Stimulated activated CD4-positive, alpha-beta T cell treated with anti-CD3 and anti-CD28 coated beads, Interleukin-15, amount 100 ng/mL, for 48 hours (primary cell): ENCODE results near the gene RHOD.

Experiments used
- DNase-seq, 2 donors: peaks; one replicate each; pipeline ENCODE4 v3.0.0-alpha.2; 2020; ENCODE audit warnings: low read depth in 2 of 2

Gene RHOD

GRCh38 chr11:67056267-67057204, at the start of gene RHOD:
Gene RHOD, plus strand, starts transcription at chr11:67056847. Its CDS starts 56 bp downstream, at chr11:67056903.
- peak in 1 of 2 donors; percentile 27 for DNase-seq

GRCh38 chr11:67007126-67007525, 49.5 kb upstream of the RHOD start:
- no peak for DNase-seq

- DNase-seq: no peak
Observed at GRCh38 chr11:67010296-67010905, 46.2 kb upstream of the RHOD start.

DNA sequence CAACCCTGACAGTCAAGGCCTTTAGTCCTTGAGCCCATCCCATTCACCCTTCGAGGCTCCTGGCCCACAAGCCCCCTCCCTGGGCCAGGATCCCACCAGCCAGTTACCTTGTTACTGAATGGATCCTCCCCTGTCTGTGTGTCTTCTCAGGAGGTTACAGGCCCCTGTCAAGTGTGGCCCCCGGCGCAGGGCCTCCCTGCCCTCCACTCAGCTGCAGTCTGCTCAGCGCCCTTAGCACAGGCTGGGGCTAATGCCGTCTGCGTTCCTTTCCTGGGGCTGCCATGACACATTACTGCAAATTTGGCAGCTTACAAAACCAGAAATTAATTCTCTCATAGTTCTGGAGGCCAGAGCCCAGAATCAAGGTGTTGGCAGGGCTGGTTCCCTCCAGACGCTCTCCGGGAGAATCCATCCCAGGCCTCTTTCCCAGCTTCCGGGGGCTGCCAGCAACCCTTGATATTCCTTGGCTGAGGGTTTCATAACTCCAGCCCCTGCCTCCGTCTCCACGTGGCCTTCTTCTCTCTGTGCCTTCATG, 43.1 kb upstream of the RHOD start:
- no peak for DNase-seq

DNA sequence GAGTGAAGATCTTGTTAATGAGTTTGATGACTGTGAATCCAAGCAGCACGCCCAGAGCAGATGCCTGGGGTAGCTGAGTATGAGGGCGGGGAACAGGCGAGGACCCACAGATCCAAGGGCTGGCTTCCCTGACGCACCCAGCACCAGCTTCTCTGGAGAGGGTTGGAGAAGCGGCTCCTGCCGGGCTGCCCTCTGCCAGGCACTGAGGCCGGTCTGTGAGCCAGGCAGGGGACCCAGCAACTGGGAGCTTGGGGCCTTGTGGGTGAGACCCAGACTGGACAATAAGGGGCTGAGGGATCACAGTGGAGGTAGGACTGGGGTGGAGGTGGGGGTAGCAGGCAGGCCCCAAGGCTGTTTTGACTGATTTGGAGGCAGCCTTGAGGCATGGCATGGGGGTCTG, 42.3 kb upstream of the RHOD start:
- DNase-seq: no peak

- no peak for DNase-seq
Observed at GRCh38 chr11:67015048-67015447, 41.6 kb upstream of the RHOD start.

DNA sequence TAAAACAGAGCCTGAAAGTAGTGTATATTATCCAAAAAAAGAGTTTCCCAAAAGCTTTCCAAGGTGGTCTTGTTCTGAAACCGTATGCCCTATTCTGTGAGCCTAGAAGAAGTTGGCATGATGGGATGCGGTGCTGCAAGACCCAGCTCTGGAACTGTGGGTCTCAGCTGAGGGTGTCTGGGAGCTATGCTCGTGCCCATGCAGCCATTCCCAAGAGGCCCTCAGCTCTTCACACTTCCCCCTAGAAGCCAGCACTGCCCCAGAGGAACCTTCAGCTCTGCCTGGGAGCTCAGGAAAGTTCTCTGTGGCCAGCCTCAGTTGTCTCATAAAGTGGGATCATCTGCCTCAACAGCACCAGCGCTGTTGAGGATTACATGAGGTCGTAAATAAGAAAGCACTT, 40.1 kb upstream of the RHOD start:
- DNase-seq: no peak

DNA sequence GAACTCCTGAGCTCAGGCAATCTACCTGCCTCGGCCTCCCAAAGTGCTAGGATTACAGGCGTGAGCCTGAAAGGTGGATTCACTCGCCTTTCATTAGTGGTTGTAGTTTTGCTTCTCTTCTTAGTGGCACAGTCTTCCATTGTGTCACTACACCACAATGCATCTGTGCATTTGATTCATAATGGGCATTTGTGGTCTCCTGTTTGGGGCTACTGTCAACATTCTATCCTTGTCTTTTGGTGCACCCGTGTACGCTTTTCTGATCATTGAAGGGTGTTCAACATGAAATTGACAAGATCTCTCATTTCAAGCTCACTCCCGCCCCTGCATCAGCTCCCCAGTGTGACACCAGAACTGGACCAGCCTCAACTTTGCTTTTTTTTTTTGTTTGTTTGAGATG, 35.7 kb upstream of the RHOD start:
- DNase-seq: no peak

DNA sequence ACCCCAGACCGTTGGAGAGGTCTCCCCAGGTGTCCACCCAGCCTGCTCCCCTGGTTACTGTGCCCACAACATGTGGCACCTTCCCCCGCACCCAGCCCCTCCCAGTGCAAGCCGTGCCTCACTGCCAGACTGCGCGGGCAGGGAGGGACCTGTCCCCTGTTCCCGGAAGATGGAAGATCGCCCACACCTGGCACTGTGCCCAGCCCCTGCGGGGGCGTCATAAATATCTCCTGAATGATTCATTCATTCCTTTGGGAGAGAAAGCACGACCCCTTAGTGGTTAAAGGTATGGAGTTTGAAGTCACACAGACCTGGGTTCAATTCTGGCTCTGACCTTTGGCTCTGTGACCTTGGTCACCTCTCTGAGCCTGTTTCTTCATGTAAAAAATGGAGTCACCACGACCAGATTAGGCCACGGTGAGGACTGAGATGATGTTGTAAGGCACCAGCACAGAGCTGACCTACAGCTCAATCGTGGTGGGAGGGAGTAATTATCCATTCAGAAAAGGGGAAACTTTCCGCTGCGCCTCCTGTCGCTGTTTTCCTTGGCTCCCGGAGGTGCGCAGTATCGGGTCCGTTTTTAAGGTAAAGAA, 34.2 kb upstream of the RHOD start:
- DNase-seq: no peak

DNA sequence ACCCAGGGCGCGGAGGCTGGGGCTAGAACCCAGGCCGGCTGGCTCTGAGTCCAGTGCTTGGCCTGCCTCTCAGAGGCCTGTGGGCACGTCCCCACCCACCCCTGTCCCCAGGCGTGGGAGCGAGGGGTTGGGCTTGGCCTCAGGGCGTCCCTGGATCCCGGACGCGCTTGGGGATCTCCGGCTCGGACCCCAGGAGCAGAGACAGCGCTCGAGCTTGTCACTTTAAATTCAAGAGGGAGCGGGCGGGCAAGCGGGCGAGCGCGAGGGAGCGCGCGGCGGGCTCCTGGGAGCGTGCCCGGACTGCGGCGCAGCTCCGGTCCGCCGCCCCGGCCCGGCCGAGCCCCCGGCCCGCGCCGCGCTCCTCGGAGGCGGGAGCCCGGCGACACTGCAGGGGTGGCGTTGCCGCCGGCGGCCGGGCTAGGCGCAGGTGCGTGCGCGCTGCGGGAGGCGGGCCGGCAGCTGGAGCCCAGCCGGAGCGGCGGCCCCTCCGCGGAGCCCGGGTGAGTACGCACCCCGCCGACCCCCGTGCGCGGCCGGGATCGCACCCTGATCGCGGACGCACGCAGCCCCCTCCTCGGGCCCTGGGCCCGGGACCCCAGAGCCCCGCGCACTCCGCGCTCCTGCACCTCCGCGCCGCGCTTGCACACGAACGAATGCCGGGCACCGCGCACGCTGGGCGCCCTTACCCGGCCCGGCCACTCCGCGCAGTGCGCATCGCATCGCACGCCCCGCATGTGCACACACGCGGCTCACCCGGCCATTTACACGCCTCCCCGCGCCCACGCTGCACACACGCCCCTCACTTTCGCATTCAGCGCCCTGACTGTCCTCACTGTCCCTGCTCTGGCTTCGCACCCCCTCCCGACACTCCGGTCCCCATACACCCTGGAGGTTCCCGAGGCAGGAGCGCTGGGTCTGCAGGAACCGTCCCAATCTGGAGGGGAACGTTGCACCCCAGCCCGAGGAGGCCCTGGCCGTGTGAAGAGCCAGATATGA, 33.4 kb upstream of the RHOD start, which contains the start of gene SYT12:
SYT12 (plus strand) TSS at position 174 of the 996 bp plus-strand sequence. CDS start 7,011 bp downstream, outside the sequence.
- no peak for DNase-seq

GRCh38 chr11:67023957-67024353, 32.7 kb upstream of the RHOD start:
- no peak for DNase-seq

- DNase-seq: peak in 1 of 2 donors; percentile 42
Observed at GRCh38 chr11:67024410-67024809, 32.2 kb upstream of the RHOD start.

GRCh38 chr11:67024966-67025365, 31.7 kb upstream of the RHOD start:
- DNase-seq: no peak

DNA sequence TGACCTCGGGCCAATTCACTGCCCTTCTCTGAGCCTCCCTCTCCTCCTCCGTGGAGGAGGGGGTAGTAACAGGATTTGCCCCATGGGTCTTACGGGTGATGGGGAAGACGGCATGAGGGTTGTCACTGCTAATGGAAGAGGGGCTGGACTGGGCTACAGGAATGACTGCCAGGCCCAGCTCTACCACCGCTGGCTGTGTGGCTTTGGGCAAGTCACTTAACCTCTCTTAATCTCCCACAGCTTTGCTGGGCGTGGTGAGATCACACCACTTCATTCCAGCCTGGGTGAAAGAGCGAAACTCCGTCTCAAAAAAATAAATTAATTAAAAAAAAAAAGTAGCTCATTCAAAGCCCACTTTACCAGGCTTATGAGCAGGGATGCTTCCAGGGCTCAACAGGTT, 30.9 kb upstream of the RHOD start:
- no peak for DNase-seq

GRCh38 chr11:67026941-67027340, 29.7 kb upstream of the RHOD start:
- DNase-seq: no peak

DNA sequence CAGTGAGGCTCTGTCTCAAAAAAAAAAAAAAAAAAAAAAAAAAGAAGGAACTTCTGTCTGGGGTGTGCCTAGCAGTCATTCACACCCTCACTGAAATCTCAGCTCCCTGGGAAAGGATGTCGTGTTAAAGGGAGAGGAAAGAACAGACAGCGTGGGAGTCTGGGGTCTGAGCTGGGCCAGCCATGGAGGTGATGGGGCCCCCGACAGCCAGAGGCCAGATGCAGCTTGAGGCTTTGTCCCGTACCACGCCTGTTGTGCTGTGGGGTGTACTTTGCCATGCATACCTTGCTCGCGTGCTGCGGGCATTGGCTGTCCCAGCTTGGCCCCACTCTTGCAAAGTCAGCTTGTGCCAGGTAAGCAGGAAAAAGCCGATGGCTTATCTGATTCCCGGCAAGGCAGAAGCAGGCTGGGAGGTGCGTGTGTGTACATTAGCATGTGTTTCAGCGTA, 29.1 kb upstream of the RHOD start:
- no peak for DNase-seq

DNA sequence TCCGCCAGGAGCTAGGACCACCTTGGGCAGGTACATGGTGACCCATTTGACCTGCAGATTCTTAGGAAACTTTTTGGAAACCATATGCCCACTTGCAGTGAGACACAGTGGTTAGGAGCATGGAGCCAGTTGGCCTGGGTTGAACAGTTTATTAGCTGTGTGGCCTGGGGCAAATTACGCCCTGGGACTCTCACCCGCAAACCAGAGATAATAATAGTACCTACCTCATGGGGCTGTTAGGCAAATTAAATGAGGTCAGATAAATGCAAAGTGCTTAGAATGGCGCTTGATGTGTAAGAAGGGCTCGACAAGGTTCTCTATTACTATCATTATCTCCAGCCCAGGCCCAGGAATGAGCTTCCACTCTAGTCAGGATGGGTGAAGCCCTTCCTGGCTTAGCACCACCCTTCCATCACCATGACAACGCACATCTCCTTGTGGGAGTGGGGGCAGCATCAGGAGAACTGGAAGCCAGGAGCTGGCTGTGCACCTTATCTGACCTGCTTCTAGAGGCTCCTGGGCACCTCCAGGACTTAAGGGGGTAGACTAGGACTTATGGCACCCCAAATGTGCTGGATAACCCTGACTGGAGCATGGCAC, 28.6 kb upstream of the RHOD start:
- DNase-seq: no peak

DNA sequence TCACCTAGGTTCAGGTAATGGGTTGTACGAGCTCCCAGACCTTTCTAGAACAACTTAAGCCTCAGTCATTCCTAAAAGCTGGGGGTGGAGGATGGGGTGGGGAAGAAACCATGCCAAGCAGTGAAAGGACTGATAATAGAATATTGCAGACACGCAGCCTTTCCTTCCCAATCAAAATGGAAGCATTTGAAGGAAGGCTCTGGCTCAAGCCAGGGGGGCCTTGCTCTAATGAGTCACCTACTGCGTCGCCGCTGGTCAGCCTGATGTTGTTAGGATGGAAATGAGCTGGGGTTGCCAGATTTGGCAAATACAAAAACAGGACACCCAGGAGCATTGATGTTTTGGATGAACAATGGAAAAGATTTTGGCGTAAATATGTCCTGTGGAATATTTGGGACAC, 27.5 kb upstream of the RHOD start:
- DNase-seq: no peak

- no peak for DNase-seq
Observed at GRCh38 chr11:67030976-67031375, 25.7 kb upstream of the RHOD start.

DNA sequence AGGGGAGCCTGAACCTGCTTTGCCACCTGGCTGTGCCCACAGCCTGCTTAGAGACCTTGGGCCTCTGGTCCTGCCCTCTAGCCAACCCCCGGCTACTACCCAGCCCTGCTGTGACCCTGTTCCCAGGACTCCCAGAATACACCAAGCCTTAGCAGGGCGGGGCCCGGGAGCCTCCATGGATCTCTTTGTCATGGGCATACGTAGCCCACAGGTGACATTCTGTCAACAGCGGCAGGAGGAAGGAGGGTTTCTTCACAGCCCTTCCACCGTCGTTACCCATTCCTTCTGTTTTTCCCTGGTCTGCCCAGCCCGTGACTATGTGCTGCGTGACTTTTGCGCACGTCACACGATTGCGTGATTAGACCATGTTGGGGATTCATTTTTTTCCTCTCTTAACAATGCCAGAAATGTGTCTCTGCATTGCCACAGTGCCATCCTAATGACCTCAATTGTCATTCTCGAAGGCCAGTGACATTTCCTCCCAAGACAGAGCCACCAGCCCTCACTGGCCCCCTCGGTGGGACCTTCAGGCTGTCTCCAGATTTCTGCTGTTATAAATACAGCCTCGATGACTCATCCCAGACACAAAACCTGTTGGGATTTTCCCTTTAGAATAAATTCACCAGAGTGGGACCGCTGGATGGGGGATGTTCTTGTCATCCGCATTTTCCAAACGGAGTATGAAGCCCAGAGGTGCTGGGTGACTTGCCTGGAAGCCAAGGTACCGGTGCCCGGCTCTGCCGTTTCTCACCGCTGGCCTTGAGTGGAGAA, 24.7 kb upstream of the RHOD start:
- DNase-seq: no peak
